Pancreas (tissue), 10 donors: ENCODE results near the gene C1QB. TPM values are rescaled to one million over a fixed set of nuclear protein-coding genes. Genes with fewer than 3 reads are reported as not detected.

Experiments
- ATAC-seq, 4 donors: fragments of 200-7000 bp; cut with Tn5 transposase; one replicate each; pipeline versions ENCODE4 v1.8.0 to v1.9.1; 2020; ENCODE audit warnings: mild to moderate bottlenecking in 4 of 4, moderate library complexity in 4 of 4
- DNase-seq, 6 donors: peaks; one replicate each; pipeline ENCODE4 v3.0.0-alpha.2; 2020
- FAIRE-seq: peaks from 2 replicates; lab custom pipeline; 2012; peaks lifted over from hg19 to GRCh38; lab: Jason Lieb, UNC
- H3K27ac ChIP-seq, 4 donors: fragments of 200-600 bp; sonication (generic); 1 replicate in 3 of 4; 2 replicates in 1 of 4; pipeline versions ENCODE4 v1.5.0 to v1.8.0; 2020
- H3K27me3 ChIP-seq, 4 donors: fragments of 200-600 bp; one replicate each; pipeline ENCODE4 v1.8.0; 2021
- H3K36me3 ChIP-seq, 3 donors: fragments of 200-600 bp; sonication (generic) in 1 of 3; one replicate each; pipeline versions ENCODE4 v1.5.0 to v1.8.0; 2020 to 2021
- H3K4me1 ChIP-seq, 3 donors: fragments of 200-600 bp; one replicate each; pipeline ENCODE4 v1.8.0; 2021
- H3K4me3 ChIP-seq, 4 donors: fragments of 200-600 bp; sonication (generic) in 2 of 4; one replicate each; pipeline versions ENCODE4 v1.5.0 to v1.8.0; 2020 to 2021
- H3K9me3 ChIP-seq, 4 donors: fragments of 200-600 bp; one replicate each; pipeline ENCODE4 v1.8.0; 2021
- WGBS, 2 donors: extraction: QIAGEN DNeasy Blood & Tissue Kit; methylation state at CpG; one replicate each; pipeline ENCODE4 v1.1.7; 2013; 5-methylcytosine and 5-hydroxymethylcytosine counted together
- intact Hi-C, 3 donors: fragments of 100-400 bp; cut with DNase I; formaldehyde crosslinking; loops; one replicate each; pipeline versions ENCODE4 v1.11.1 to v1.14.2; 2022
- polyA plus RNA-seq, 2 donors: library from polyadenylated mRNA; stranded (reverse); fragments of 200-250 nt; gene quantifications; one replicate each; pipeline ENCODE4 v1.2.3, GENCODE V29; 2013
- total RNA-seq, 6 donors: library from RNA; stranded (reverse); fragmentation: NEBNext Ultra II Directional in 4 of 6; extraction: Animal tissue kit (Norgen Biotek cat#: 25700) in 4 of 6; gene quantifications; one replicate each; pipeline versions ENCODE4 v1.2.1 to v1.2.4, GENCODE V29; 2021 to 2023
- TF ChIP-seq, protein P1 (sequence below), 4 donors: fragments of 200-600 bp; sonication (generic) in 3 of 4; IDR thresholded peaks; one replicate each; pipeline versions ENCODE4 v1.5.0 to v1.8.0; 2021; ENCODE audit warnings: antibody characterized with exemption in 4 of 4
- donor health status: healthy with polysubstance abuse.
- donor health status: DM: no; HTN: no; CAD: no; lungs with moderate emphysema.
- donor health status: DM: no; HTN: no; CAD: no.
- donor health status: control.
- donor health status: control.
- donor health status: Bipolar disorder and iron deficiency.
- donor health status: DM: yes; HTN: yes; CAD: no.
- donor health status: DM: no; HTN: no; CAD: no.
- donor health status: DM: no; HTN: no; CAD: no.
- donor health status: DM: yes; HTN: yes; CAD: no.

The C1QB gene
- total and polyA plus RNA-seq, 8 donors = 4.2 to 145 (median 17.1) TPM

- no peak for FAIRE-seq
- Histone ChIP-seq H3K4me3 (no peak overlapping the region), H3K27me3 (no peaks in the 10 kb centered on the region), H3K36me3 (no peaks in the 10 kb centered on the region), H3K27ac (no peak overlapping the region), H3K4me1 (no peaks in the 10 kb centered on the region), H3K9me3 (no peaks in the 10 kb centered on the region)
- WGBS, 2 donors = 47 to 49% methylated on average over 11 of the region's 11 CpGs
- TF ChIP-seq, protein P1, sequence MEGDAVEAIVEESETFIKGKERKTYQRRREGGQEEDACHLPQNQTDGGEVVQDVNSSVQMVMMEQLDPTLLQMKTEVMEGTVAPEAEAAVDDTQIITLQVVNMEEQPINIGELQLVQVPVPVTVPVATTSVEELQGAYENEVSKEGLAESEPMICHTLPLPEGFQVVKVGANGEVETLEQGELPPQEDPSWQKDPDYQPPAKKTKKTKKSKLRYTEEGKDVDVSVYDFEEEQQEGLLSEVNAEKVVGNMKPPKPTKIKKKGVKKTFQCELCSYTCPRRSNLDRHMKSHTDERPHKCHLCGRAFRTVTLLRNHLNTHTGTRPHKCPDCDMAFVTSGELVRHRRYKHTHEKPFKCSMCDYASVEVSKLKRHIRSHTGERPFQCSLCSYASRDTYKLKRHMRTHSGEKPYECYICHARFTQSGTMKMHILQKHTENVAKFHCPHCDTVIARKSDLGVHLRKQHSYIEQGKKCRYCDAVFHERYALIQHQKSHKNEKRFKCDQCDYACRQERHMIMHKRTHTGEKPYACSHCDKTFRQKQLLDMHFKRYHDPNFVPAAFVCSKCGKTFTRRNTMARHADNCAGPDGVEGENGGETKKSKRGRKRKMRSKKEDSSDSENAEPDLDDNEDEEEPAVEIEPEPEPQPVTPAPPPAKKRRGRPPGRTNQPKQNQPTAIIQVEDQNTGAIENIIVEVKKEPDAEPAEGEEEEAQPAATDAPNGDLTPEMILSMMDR (IDR thresholded peaks at IDR 0.05) = no peak
- no peak for DNase-seq
- no peak for ATAC-seq
- intact Hi-C loops = no loop called here
These were observed 36.5 kb upstream of the C1QB start for GRCh38 chr1:22616571-22616970.

- 40 to 41% methylated on average over 16 of the region's 16 CpGs for WGBS, 2 donors
- Histone ChIP-seq H3K36me3 (no peaks in the 10 kb centered on the region), H3K4me1 (no peaks in the 10 kb centered on the region), H3K9me3 (no peaks in the 10 kb centered on the region), H3K27me3 (no peaks in the 10 kb centered on the region), H3K27ac (no peak overlapping the region), H3K4me3 (no peak overlapping the region)
- FAIRE-seq (no peak), DNase-seq (no peak), ATAC-seq (no peak)
- intact Hi-C loops = no loop called here
- TF ChIP-seq, protein P1 (IDR thresholded peaks at IDR 0.05) = no peak
These were observed 35.0 kb upstream of the C1QB start for GRCh38 chr1:22618056-22618455.

DNA sequence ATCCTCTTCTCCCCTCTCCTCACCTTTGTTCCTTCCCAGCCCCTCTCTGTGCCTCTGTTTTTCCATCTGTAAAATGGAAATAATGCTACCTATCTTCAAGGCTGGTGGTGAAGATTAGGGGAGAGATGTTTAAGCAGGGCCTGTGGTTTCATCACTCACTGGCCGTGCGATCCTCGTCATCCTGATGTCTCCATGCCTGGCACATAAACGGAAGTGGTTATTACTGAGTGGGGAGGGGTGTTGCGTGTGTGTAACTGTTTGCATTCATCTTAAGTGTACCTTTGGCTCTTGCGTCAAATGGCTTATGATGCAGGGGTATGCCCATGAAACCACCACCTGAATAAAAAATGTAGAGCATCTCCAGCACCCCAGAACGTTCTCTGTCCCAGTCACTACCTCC is 33.8 kb upstream of the C1QB start:
- Histone ChIP-seq H3K4me1 (no peaks in the 10 kb centered on the region), H3K27me3 (no peaks in the 10 kb centered on the region), H3K27ac (no peak overlapping the region), H3K9me3 (no peaks in the 10 kb centered on the region), H3K36me3 (no peaks in the 10 kb centered on the region), H3K4me3 (no peak overlapping the region)
- FAIRE-seq (no peak), DNase-seq (no peak), ATAC-seq (no peak)
- intact Hi-C loops = no loop called here
- TF ChIP-seq, protein P1 (IDR thresholded peaks at IDR 0.05) = no peak
- 67 to 73% methylated on average over 7 of the region's 7 CpGs for WGBS, 2 donors

DNA sequence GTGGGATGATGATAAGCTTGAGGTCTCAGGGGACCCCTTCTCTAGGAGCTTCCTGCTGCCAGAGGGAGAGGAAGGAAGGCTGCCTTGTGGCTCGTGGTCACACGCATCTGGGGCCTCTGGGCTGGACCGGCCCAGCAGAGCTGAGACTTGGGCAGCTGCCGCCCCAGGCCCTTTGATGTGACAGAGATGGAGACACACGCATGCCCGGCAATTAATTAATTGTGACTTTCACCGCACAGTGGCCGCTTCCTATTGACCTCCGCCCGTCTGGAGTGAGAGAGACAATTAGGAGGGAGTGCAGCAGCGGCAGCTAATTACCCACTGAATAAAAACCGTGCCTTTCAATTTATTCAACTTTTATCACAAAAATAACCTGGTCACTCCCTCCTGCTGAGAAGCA is 33.2 kb upstream of the C1QB start:
- H3K4me3 ChIP-seq = no peak overlapping the region
- DNase-seq (no peak), ATAC-seq (no peak), FAIRE-seq (no peak)
- no peak overlapping the region for H3K27ac ChIP-seq
- no peaks in the 10 kb centered on the region for H3K9me3 ChIP-seq
- TF ChIP-seq, protein P1 (IDR thresholded peaks at IDR 0.05) = no peak
- 48 to 57% methylated on average over 12 of the region's 12 CpGs for WGBS, 2 donors
- no peaks in the 10 kb centered on the region for H3K36me3 ChIP-seq
- no peaks in the 10 kb centered on the region for H3K27me3 ChIP-seq
- intact Hi-C loops = no loop called here
- no peaks in the 10 kb centered on the region for H3K4me1 ChIP-seq

GRCh38 chr1:22621761-22622160 is 31.3 kb upstream of the C1QB start:
- Histone ChIP-seq H3K4me3 (no peak overlapping the region), H3K27me3 (no peaks in the 10 kb centered on the region), H3K4me1 (no peaks in the 10 kb centered on the region), H3K36me3 (no peaks in the 10 kb centered on the region), H3K9me3 (no peaks in the 10 kb centered on the region), H3K27ac (no peak overlapping the region)
- TF ChIP-seq, protein P1 (IDR thresholded peaks at IDR 0.05) = no peak
- ATAC-seq = no peak
- no peak for FAIRE-seq
- intact Hi-C loops = no loop called here
- WGBS, 2 donors = 58 to 73% methylated on average over 4 of the region's 4 CpGs
- no peak for DNase-seq
